Measurements from ENCODE around the gene OCA2.

DNA sequence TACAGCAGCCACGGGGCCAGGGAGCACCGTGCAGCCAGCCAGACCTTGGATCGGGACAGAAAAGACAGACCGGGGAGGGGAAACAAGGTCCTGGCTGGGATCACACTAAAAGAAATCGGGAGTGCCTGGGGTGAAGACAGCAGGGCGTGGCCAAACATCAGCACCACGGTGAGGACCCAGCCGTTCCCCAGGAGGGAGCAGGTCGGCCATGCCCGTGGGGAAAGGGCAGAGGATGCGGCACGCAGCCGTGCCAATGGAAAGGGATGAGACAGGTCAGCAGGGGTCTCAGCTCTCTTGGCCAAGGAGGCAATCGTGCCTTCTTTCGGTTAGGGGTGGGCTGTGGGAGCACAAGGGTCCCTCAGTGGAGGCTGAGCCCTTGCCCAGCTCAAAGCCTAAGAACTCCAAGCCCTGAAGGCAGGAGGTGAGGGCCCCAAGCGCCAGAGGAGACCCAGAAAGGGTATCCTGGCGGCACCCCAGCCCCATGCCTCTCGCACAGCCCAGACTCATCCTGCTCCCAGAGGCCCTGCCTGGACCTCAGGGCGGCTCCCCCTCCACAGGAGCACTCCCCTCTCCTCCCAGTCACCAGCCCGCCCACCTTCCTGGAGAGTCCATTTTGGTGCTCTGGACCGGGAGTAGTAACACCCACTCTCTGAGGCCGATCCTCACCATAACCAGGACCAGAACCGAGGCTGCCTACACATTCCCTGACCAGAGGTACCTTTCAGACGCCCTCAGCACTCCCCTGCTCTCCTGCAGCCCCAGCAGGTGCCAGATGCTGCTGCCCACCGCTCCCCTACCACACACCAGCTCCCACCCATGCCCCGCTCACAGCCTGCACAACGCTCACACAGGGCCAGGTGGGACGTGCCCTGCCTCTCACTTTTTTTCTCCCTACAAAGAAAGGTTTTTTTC, 23.2 kb upstream of the OCA2 start:
- TF ChIP-seq, protein P1, sequence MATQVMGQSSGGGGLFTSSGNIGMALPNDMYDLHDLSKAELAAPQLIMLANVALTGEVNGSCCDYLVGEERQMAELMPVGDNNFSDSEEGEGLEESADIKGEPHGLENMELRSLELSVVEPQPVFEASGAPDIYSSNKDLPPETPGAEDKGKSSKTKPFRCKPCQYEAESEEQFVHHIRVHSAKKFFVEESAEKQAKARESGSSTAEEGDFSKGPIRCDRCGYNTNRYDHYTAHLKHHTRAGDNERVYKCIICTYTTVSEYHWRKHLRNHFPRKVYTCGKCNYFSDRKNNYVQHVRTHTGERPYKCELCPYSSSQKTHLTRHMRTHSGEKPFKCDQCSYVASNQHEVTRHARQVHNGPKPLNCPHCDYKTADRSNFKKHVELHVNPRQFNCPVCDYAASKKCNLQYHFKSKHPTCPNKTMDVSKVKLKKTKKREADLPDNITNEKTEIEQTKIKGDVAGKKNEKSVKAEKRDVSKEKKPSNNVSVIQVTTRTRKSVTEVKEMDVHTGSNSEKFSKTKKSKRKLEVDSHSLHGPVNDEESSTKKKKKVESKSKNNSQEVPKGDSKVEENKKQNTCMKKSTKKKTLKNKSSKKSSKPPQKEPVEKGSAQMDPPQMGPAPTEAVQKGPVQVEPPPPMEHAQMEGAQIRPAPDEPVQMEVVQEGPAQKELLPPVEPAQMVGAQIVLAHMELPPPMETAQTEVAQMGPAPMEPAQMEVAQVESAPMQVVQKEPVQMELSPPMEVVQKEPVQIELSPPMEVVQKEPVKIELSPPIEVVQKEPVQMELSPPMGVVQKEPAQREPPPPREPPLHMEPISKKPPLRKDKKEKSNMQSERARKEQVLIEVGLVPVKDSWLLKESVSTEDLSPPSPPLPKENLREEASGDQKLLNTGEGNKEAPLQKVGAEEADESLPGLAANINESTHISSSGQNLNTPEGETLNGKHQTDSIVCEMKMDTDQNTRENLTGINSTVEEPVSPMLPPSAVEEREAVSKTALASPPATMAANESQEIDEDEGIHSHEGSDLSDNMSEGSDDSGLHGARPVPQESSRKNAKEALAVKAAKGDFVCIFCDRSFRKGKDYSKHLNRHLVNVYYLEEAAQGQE (IDR thresholded peaks at IDR 0.05; ENCODE audit: insufficient read depth in 1 of 2, low read depth in 2 of 2, low read length in 1 of 2) = no peak
- no peak for TF ChIP-seq SIN3A (IDR thresholded peaks at IDR 0.05; ENCODE audit: borderline replicate concordance, insufficient read depth, low read depth, low read length)
- no peak for TF ChIP-seq POLR2AphosphoS5 (IDR thresholded peaks at IDR 0.05; ENCODE audit: low read depth, low read length)

Data from Panc1 (cell line).